ENCODE results near the gene KRTAP17-1.

The KRTAP17-1 gene

DNA sequence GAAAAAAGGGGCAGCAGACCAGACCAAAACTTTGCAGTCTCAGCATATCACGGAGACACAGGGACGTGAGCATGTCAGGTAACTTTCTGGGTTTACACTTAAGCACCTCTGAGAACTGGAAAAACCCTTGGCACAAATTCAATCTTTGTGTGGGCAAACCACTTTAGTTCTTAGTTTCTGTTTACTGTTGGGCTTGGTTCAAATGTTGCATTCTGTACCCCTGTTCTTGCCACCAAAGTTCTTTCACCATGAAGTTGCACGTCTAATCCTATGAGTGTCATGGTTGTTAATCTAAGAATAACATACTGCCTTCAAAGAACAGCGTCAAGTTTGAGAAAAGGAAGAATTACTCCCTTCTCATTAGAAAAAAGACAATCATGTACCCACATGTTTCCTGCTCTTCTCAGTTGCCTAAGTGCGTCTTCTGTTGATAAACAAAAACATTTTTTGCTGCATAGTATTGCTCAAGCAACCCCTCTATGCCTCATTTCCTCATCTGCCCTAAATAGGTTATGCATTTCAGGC lies 23.5 kb upstream of the KRTAP17-1 start:
- peak; percentile 28 for DNase-seq (ENCODE audit: extremely low read depth, low read depth)
- TF ChIP-seq CTCF (IDR thresholded peaks at IDR 0.05; ENCODE audit: low read depth, low read length): no peak

- no peak for DNase-seq (ENCODE audit: extremely low read depth, low read depth)
- TF ChIP-seq CTCF (IDR thresholded peaks at IDR 0.05; ENCODE audit: low read depth, low read length): no peak
Observed at GRCh38 chr17:41335747-41336146, 20.2 kb upstream of the KRTAP17-1 start.

DNA sequence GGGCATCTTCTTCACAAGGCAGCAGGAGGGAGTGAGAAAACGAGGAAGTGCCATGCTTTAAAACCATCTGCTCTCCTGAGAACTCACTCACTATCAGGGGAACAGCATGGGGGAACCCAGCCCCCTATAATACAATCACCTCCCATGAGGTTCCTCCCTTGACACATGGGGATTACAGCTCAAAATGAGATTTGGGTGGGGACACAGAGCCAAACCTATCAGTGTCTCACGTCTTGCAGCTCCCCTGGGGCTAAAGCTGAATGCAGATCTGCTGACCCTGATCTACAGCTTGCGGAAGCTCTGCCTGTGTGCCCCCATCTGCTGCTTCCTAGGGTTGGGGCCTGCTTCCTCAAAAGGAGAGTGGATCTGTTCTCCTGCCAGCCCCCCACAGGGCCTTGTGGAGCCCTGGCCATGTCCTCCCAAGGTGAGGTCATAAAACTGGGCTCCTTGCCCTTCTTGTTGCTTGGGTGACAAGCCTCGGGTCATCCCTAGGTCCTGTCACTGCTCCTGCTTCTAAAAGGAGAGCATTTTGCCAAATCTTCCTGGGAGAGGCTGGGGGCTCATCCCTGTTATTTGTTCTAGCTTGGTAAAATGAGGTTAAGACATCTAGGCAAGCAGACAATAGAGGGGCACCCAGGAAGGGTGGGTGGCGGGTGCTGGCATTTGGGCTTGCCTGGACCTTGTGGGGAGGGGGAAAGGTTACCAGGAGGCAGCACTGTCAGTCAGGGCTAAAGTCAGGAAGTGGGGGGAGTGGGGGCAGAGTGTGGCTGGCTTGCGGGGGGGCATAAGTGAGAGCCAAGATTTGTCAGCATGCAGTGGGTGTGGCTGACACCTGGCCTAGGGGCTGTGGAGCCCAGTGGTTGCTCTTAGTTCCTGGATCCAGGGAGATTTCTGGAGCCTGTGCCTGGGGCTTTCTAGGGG lies 19.1 kb upstream of the KRTAP17-1 start:
- no peak for TF ChIP-seq CTCF (IDR thresholded peaks at IDR 0.05; ENCODE audit: low read depth, low read length)
- DNase-seq (ENCODE audit: extremely low read depth, low read depth): no peak

DNA sequence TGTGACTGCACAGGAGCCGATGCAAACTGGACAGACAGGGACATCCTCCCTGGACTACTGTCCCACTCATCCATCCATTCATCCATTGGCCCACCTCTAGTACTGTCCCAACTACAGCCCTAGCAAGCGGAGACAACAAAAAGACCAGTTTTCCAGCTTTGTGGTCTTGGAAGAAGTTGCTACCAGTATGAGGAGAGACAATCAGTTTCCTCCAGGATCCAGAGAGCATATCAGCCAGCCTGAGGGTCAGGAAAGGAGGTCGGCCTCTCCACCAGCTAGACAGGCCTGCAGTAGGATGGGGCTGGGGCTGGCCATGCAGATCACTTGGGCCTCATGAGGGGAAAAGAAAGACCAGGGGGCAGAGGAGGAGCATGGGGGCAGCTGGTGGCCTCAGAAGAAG lies 18.3 kb upstream of the KRTAP17-1 start:
- TF ChIP-seq CTCF (IDR thresholded peaks at IDR 0.05; ENCODE audit: low read depth, low read length): no peak
- no peak for DNase-seq (ENCODE audit: extremely low read depth, low read depth)

- no peak for DNase-seq (ENCODE audit: extremely low read depth, low read depth)
- TF ChIP-seq CTCF (IDR thresholded peaks at IDR 0.05; ENCODE audit: low read depth, low read length): no peak
Observed at GRCh38 chr17:41333098-41333497, 17.6 kb upstream of the KRTAP17-1 start.

DNA sequence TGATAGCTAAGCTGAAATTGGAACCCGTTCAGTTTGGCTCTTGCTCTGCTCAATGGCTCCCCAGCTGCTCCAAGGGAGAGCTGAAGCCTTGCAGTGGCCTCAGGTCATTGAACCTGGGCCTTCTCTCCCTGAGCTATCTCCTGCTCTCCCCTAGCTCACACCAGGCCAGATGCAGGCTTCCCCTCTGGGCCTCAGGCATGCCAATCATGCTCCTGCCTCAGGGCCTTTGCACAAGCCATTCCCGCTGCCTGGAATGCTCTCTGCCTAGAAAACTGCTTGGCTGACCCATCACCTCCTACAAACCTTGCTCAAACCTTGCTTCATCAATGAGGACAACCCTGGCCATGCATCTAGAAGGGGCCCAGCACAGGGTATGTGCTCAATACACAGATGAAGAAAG lies 16.7 kb upstream of the KRTAP17-1 start:
- no peak for TF ChIP-seq CTCF (IDR thresholded peaks at IDR 0.05; ENCODE audit: low read depth, low read length)
- no peak for DNase-seq (ENCODE audit: extremely low read depth, low read depth)

- TF ChIP-seq CTCF (IDR thresholded peaks at IDR 0.05; ENCODE audit: low read depth, low read length): no peak
- no peak for DNase-seq (ENCODE audit: extremely low read depth, low read depth)
Observed at GRCh38 chr17:41331606-41332005, 16.1 kb upstream of the KRTAP17-1 start.
